HT1080 (cell line): ENCODE measurements around the gene FNDC7. TPM values are rescaled to one million over a fixed set of nuclear protein-coding genes. Genes with fewer than 3 reads are reported as not detected.

Source experiments
- total RNA-seq: library from RNA; depleted of rRNA; stranded (reverse); fragments of >200 nt; shearing (Covaris generic); gene quantifications from 2 replicates; pipeline ENCODE4 v1.2.3, GENCODE V29; 2014; rRNA removed

FNDC7 gene
- total RNA-seq, 1 experiment from 2014 or later: not detected

Other genes with a start within 250 kb of the FNDC7 start
- 7.6 and 7.8 TPM in 2 replicates for gene EEIG2, start 152.8 kb upstream of the FNDC7 start, total RNA-seq
- gene HENMT1, start 51.8 kb upstream of the FNDC7 start, total RNA-seq: not detected in 2 replicates
- gene PRPF38B, start 20.6 kb upstream of the FNDC7 start, total RNA-seq: 24.0 and 32.8 TPM in 2 replicates
- 20.5 and 22.2 TPM in 2 replicates for gene STXBP3, start 33.8 kb downstream of the FNDC7 start, total RNA-seq
- gene AKNAD1, start 144.2 kb downstream of the FNDC7 start, total RNA-seq: 2.7 and 5.0 TPM in 2 replicates
- gene GPSM2, start 164.1 kb downstream of the FNDC7 start, total RNA-seq: 28.8 and 34.1 TPM in 2 replicates